ENCODE data around the gene NFIA.

- no peak for TF ChIP-seq CTCF (IDR thresholded peaks at IDR 0.05)
- TF ChIP-seq POLR2AphosphoS5 (IDR thresholded peaks at IDR 0.05; ENCODE audit: low read depth, low read length), result no peak
- no peak for TF ChIP-seq REST (IDR thresholded peaks at IDR 0.05; ENCODE audit: insufficient read depth in 1 of 2, low read depth in 2 of 2, low read length in 1 of 2)
Observed at GRCh38 chr1:61270107-61270506, 187.7 kb downstream of the NFIA start.

All from Panc1 (cell line).